ENCODE data around the gene STUB1. TPM values are rescaled to one million over a fixed set of nuclear protein-coding genes. Genes with fewer than 3 reads are reported as not detected.

The STUB1 gene
- total and polyA plus RNA-seq, 2 of the 8 experiments (the other 6 are each of a cell fraction or from before 2014, with no cell fraction given): 89.9 to 103 TPM

- Histone ChIP-seq H2BK5ac (ENCODE audit: low read depth, low read length) (no peak overlapping the region), H2BK15ac (ENCODE audit: low read length) (no peak overlapping the region), H3K79me2 (ENCODE audit: control insufficient read depth in 1 of 2, insufficient read depth in 2 of 2, low read length in 2 of 2) (no peaks in the 10 kb centered on the region), H3K9ac (replicated peaks in 1 of 4; ENCODE audit: extremely low read depth in 1 of 4, low read depth in 3 of 4, low read length in 3 of 4) (no peak overlapping the region), H2BK20ac (ENCODE audit: low read length) (no peak overlapping the region), H4K8ac (ENCODE audit: extremely low read depth, insufficient read depth, low read length) (no peak overlapping the region; the same call in 1 of the 2 replicates), H3K36me3 (ENCODE audit: control insufficient read depth in 2 of 4, insufficient read depth in 4 of 4, low read length in 3 of 4) (no peaks in the 10 kb centered on the region), H3K14ac (ENCODE audit: insufficient read length) (no peak overlapping the region), H3K27ac (ENCODE audit: low read depth, low read length) (no peak overlapping the region), H3K4me2 (ENCODE audit: insufficient read depth in 1 of 2, low read depth in 2 of 2, low read length in 2 of 2) (peak overlapping the region; percentile 56 to 66; a peak in 3 of 4 replicates), H2BK120ac (replicated peaks; ENCODE audit: low read depth, low read length) (no peak overlapping the region), H3K4me1 (replicated peaks in 1 of 4; ENCODE audit: control insufficient read depth in 3 of 4, insufficient read depth in 4 of 4, low read length in 3 of 4) (peaks cover 0 to 9% (median 3%) of the 10 kb centered on the region in 4 experiments; a peak in 4 of 7 replicates), H3K23me2 (ENCODE audit: low read depth, low read length) (peaks cover 12% of the 10 kb centered on the region; the same call in 1 of the 2 replicates), H3K23ac (ENCODE audit: insufficient read length) (no peak overlapping the region), H2BK12ac (ENCODE audit: low read depth, low read length) (no peak overlapping the region), H2AK5ac (ENCODE audit: low read depth, low read length) (no peak overlapping the region), H3K4ac (replicated peaks; ENCODE audit: insufficient read length, low read depth, low read length) (no peak overlapping the region), H3K18ac (ENCODE audit: extremely low read depth, low read length) (no peak overlapping the region), H3K56ac (replicated peaks; ENCODE audit: insufficient read length, low read depth, low read length) (no peak overlapping the region), H3K27me3 (replicated peaks in 1 of 4; ENCODE audit: control insufficient read depth in 3 of 4, extremely low read depth in 1 of 4, insufficient read depth in 3 of 4, low read length in 3 of 4) (peaks cover 61 to 93% (median 85%) of the 10 kb centered on the region in 4 experiments), H3K9me3 (ENCODE audit: insufficient read depth in 2 of 2, low read depth in 1 of 2, low read length in 1 of 2) (no peaks in the 10 kb centered on the region), H4K5ac (ENCODE audit: insufficient read length, low read depth, low read length) (no peak overlapping the region), H4K91ac (replicated peaks; ENCODE audit: insufficient read length, low read length) (no peak overlapping the region), H3K79me1 (ENCODE audit: low read depth, low read length) (no peaks in the 10 kb centered on the region), H2AFZ (ENCODE audit: low read length) (no peak overlapping the region), H4K20me1 (replicated peaks in 1 of 2; ENCODE audit: control insufficient read depth in 1 of 2, insufficient read depth in 2 of 2, low read length in 2 of 2) (peaks cover 8 to 30% of the 10 kb centered on the region in 2 experiments), H3K4me3 (ENCODE audit: extremely low read depth in 1 of 4, insufficient read depth in 2 of 4, low read depth in 3 of 4, low read length in 4 of 4) (peak overlapping the region in 3 of 4 experiments; percentile 17 to 56 (median 34); a peak in 3 of 8 replicates)
- WGBS, 2 experiments (ENCODE audit: extremely low coverage in 1 of 2, insufficient coverage in 1 of 2, insufficient read length in 1 of 2, insufficient replicate concordance in 2 of 2, low coverage in 1 of 2, low lambda C conversion rate in 2 of 2, missing lambda C conversion rate in 1 of 2): 41% methylated on average over 24 of the region's 50 CpGs; no CpG with 5 or more reads in 1 of the 2 experiments
- FAIRE-seq (no peak), DNase-seq (ENCODE audit: low read depth in 1 of 2, low spot score in 2 of 2) (peak in 1 of 2 experiments; percentile 58)
- ChIA-PET POLR2A (ENCODE audit: partially characterized antibody) (interaction anchor here (1.1 to 4.5 kb wide), 7 partner anchors 9 to 96 kb away, joined by 3 to 30 read pairs (median 5); partner anchors contain the start of genes ANTKMT, CCDC78, GNG13 and WDR24), CTCF (ENCODE audit: partially characterized antibody) (interaction anchor here (1.1 to 33.4 kb wide), 6 partner anchors 8 to 80 kb away, joined by 3 to 977 read pairs (median 4); partner anchors contain the start of genes ANTKMT, CCDC78, CIAO3 and HAGHL)
- TF ChIP-seq CEBPB (IDR thresholded peaks at IDR 0.05; ENCODE audit: low read depth, low read length) (no peak), EZH2 (IDR thresholded peaks at IDR 0.05; ENCODE audit: low read depth, low read length, severe bottlenecking) (peak; percentile 15), JUN (IDR thresholded peaks at IDR 0.05; ENCODE audit: low read depth, low read length) (no peak), GTF2F1 (IDR thresholded peaks at IDR 0.05; ENCODE audit: borderline replicate concordance, low read depth, low read length) (no peak), KDM5A (IDR thresholded peaks at IDR 0.05; ENCODE audit: low read length) (no peak), TAF7 (optimal IDR thresholded peaks at IDR 0.05; ENCODE audit: borderline replicate concordance, low read depth, low read length) (no peak), CBX5 (IDR thresholded peaks at IDR 0.05; ENCODE audit: low read depth, low read length) (no peak), SP2 (IDR thresholded peaks at IDR 0.05; ENCODE audit: low read length) (no peak), ATF3 (IDR thresholded peaks at IDR 0.05; ENCODE audit: insufficient read depth, low read depth, low read length) (no peak), MAX (IDR thresholded peaks at IDR 0.05) (no peak), SUZ12 (IDR thresholded peaks at IDR 0.05; ENCODE audit: low read length) (no peak; the same call in none of the 2 replicates)
Observed at GRCh38 chr16:704552-705380, 24.6 kb downstream of the STUB1 start.
